ENCODE measurements around the gene COL1A1. TPM values are rescaled to one million over a fixed set of nuclear protein-coding genes. Genes with fewer than 3 reads are reported as not detected.

The COL1A1 gene
- total RNA-seq, 1 donor from 2014 or later = 10.1 TPM

GRCh38 chr17:50151041-50151936 is 50.1 kb downstream of the COL1A1 start:
- H3K36me3 Mint-ChIP-seq (ENCODE audit: unreplicated experiment) = no peaks in the 10 kb centered on the region

GRCh38 chr17:50150354-50151040 is 50.9 kb downstream of the COL1A1 start, which contains the start of gene PPP1R9B:
Gene PPP1R9B, minus strand, starts transcription at chr17:50150677. Its CDS starts 164 bp downstream, at chr17:50150513.
- no peaks in the 10 kb centered on the region for H3K36me3 Mint-ChIP-seq (ENCODE audit: unreplicated experiment)
- TF ChIP-seq CTCF (IDR thresholded peaks at IDR 0.05; ENCODE audit: partially characterized antibody, unreplicated experiment) = no peak
- peak within 1 kb of the TSS; percentile 95 for H3K4me3 Mint-ChIP-seq (ENCODE audit: unreplicated experiment)
- peak; percentile 44 for DNase-seq
- peaks cover 6% of the 10 kb centered on the region for H3K27me3 Mint-ChIP-seq (ENCODE audit: unreplicated experiment)
- H3K4me1 Mint-ChIP-seq (ENCODE audit: low read depth, unreplicated experiment) = peaks cover 20% of the 10 kb centered on the region
- H3K27ac Mint-ChIP-seq (ENCODE audit: unreplicated experiment) = peak within 1 kb of the TSS; percentile 92
- H3K9me3 Mint-ChIP-seq (ENCODE audit: unreplicated experiment) = peaks cover 9% of the 10 kb centered on the region

More at GRCh38 chr17:50151041-50151936, 50.1 kb downstream of the COL1A1 start:
- H3K4me1 Mint-ChIP-seq (ENCODE audit: low read depth, unreplicated experiment) = peaks cover 17% of the 10 kb centered on the region
- peak; percentile 78 for TF ChIP-seq CTCF (IDR thresholded peaks at IDR 0.05; ENCODE audit: partially characterized antibody, unreplicated experiment)
- peaks cover 6% of the 10 kb centered on the region for H3K27me3 Mint-ChIP-seq (ENCODE audit: unreplicated experiment)
- peaks cover 9% of the 10 kb centered on the region for H3K9me3 Mint-ChIP-seq (ENCODE audit: unreplicated experiment)
- peak overlapping the region; percentile 91 for H3K4me3 Mint-ChIP-seq (ENCODE audit: unreplicated experiment)
- peak; percentile 95 for DNase-seq
- peak overlapping the region; percentile 92 for H3K27ac Mint-ChIP-seq (ENCODE audit: unreplicated experiment)

DNA sequence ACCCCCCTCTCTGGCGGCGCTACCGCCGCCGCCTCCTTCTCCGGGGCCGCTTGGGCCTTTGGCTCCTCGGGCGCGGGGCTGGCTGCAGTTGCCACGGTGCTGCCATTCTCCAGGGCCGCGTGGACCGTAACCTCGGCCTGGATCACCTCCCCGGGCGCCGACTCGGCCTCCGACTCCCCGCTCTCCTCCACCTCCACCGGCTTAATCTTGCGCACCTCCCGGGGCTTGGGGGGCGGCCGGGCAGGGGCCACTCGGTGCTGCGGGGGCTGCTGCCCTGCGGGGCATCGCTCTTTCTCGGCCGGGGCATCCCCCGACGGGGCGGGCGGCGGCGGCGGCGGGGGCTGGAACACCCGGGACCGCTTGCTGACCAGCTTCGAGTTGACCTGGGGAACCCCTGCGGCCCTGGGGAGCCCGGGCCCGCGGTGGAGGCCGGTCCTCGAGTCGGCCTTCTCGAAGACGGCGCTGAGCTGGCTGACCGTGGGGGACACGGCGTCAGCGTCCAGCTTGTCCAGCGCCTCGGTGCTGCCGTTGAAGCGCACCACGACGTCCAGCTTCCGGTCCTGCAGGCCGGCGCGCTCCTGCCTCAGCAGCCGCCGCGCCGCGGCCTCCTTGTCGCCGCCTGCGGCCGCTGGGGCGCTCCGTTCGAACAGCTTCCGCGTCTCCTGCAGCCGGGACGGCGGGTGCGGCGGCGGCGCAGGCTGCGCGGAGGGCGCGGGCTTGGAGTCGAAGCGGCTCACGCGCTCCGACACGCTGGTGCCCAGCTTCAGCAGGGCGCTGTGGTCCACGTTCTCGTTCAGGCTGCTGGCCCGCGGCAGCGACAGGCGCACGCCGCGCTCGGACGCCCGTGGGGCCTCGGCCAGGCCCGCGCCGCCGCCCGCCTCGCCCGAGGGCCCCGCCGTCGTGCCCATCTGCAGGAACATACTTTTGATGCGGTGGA is 51.7 kb downstream of the COL1A1 start:
- TF ChIP-seq CTCF (IDR thresholded peaks at IDR 0.05; ENCODE audit: partially characterized antibody, unreplicated experiment) = no peak
- Mint-ChIP-seq H3K27ac (ENCODE audit: unreplicated experiment) (no peak overlapping the region), H3K4me1 (ENCODE audit: low read depth, unreplicated experiment) (peaks cover 20% of the 10 kb centered on the region), H3K36me3 (ENCODE audit: unreplicated experiment) (no peaks in the 10 kb centered on the region), H3K9me3 (ENCODE audit: unreplicated experiment) (peaks cover 9% of the 10 kb centered on the region), H3K4me3 (ENCODE audit: unreplicated experiment) (peak overlapping the region; percentile 95), H3K27me3 (ENCODE audit: unreplicated experiment) (peaks cover 8% of the 10 kb centered on the region)
- peak; percentile 63 for DNase-seq

DNA sequence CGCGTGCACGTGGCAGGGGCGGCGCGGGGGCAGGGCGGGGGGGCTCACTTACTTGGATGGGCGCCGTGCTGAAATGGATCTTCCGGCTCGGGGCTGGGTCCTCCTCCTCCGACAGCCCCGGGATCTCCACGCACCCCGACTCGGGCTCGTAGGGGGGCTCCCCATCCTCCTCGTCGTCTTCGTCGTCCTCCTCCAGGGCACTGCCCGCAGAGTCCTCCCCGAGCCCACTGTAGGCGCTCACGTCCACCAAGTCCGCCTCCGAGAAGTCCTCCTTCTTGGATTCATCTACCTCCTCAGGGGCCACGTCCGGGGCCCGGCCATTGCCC is 52.4 kb downstream of the COL1A1 start:
- Mint-ChIP-seq H3K27me3 (ENCODE audit: unreplicated experiment) (peaks cover 9% of the 10 kb centered on the region), H3K27ac (ENCODE audit: unreplicated experiment) (no peak overlapping the region), H3K4me3 (ENCODE audit: unreplicated experiment) (peak overlapping the region; percentile 95), H3K9me3 (ENCODE audit: unreplicated experiment) (peaks cover 12% of the 10 kb centered on the region), H3K36me3 (ENCODE audit: unreplicated experiment) (peaks cover 5% of the 10 kb centered on the region), H3K4me1 (ENCODE audit: low read depth, unreplicated experiment) (peaks cover 23% of the 10 kb centered on the region)
- no peak for TF ChIP-seq CTCF (IDR thresholded peaks at IDR 0.05; ENCODE audit: partially characterized antibody, unreplicated experiment)
- DNase-seq = no peak
